GM19397 (cell line): ENCODE measurements around the gene RBM19.

Source experiments
- ATAC-seq: cut with Tn5 transposase; IDR thresholded peaks from one replicate; pipeline ENCODE4 v1.9.1; 2021; ENCODE audit warnings: mild to moderate bottlenecking, moderate library complexity; ENCODE audit not compliant: unreplicated experiment

RBM19 gene

GRCh38 chr12:113793250-113793649 is 172.9 kb downstream of the RBM19 start:
- ATAC-seq: no peak

- no peak for ATAC-seq
Observed at GRCh38 chr12:113792450-113792849, 173.7 kb downstream of the RBM19 start.

- ATAC-seq: no peak
Observed at GRCh38 chr12:113788020-113788856, 177.9 kb downstream of the RBM19 start.

- ATAC-seq: no peak
Observed at GRCh38 chr12:113786107-113786506, 180.0 kb downstream of the RBM19 start.

- ATAC-seq: no peak
Observed at GRCh38 chr12:113783811-113784210, 182.3 kb downstream of the RBM19 start.

GRCh38 chr12:113782873-113783272 is 183.3 kb downstream of the RBM19 start:
- no peak for ATAC-seq

- ATAC-seq: no peak
Observed at GRCh38 chr12:113781415-113782198, 184.5 kb downstream of the RBM19 start.

- ATAC-seq: no peak
Observed at GRCh38 chr12:113779774-113780173, 186.4 kb downstream of the RBM19 start.

- ATAC-seq: no peak
Observed at GRCh38 chr12:113778432-113779132, 187.5 kb downstream of the RBM19 start.

- no peak for ATAC-seq
Observed at GRCh38 chr12:113777751-113778150, 188.4 kb downstream of the RBM19 start.

- ATAC-seq: no peak
Observed at GRCh38 chr12:113776536-113776935, 189.6 kb downstream of the RBM19 start.

GRCh38 chr12:113774526-113774925 is 191.6 kb downstream of the RBM19 start:
- no peak for ATAC-seq

- no peak for ATAC-seq
Observed at GRCh38 chr12:113772505-113773030, 193.6 kb downstream of the RBM19 start.

GRCh38 chr12:113770389-113770865 is 195.7 kb downstream of the RBM19 start:
- ATAC-seq: no peak

GRCh38 chr12:113769305-113769704 is 196.8 kb downstream of the RBM19 start:
- no peak for ATAC-seq

GRCh38 chr12:113768850-113769249 is 197.3 kb downstream of the RBM19 start:
- no peak for ATAC-seq

GRCh38 chr12:113766879-113767878 is 198.9 kb downstream of the RBM19 start:
- ATAC-seq: no peak
